H1 (cell line): ENCODE measurements around the gene ITGB2. TPM values are rescaled to one million over a fixed set of nuclear protein-coding genes. Genes with fewer than 3 reads are reported as not detected.

Source experiments
- CTCF ChIA-PET: fragments of 300-600 bp; sonication (Branson Sonifier 250); formaldehyde crosslinking; loops from one replicate; lab custom pipeline; 2021; ENCODE audit not compliant: partially characterized antibody; lab: Charles Lee
- POLR2A ChIA-PET: fragments of 300-600 bp; sonication (Branson Sonifier 250); formaldehyde crosslinking; loops from one replicate; lab custom pipeline; 2021; ENCODE audit warnings: inconsistent platforms; ENCODE audit not compliant: partially characterized antibody; lab: Charles Lee
- DNase-seq, 2 experiments: peaks; one replicate each; pipeline versions ENCODE4 v3.0.0 to v3.0.0-alpha.2; 2010 to 2022; ENCODE audit warnings: low spot score in 2 of 2, low read depth in 1 of 2, mixed read lengths in 1 of 2
- FAIRE-seq: peaks from 2 replicates; lab custom pipeline; 2011; peaks lifted over from hg19 to GRCh38; lab: Jason Lieb, UNC
- H2AFZ ChIP-seq: 2 replicates; pipeline ENCODE4 v1.8.1; 2012; ENCODE audit warnings: low read length, inconsistent platforms
- H2AK5ac ChIP-seq: 2 replicates; pipeline ENCODE4 v1.6.1; 2013; ENCODE audit warnings: low read depth, low read length
- H2BK120ac ChIP-seq: replicated peaks from 2 replicates; pipeline ENCODE3; 2013; ENCODE audit warnings: low read depth, low read length, inconsistent platforms
- H2BK12ac ChIP-seq: 2 replicates; pipeline ENCODE4 v1.6.1; 2013; ENCODE audit warnings: low read depth, low read length
- H2BK15ac ChIP-seq: 2 replicates; pipeline ENCODE4 v1.6.1; 2013; ENCODE audit warnings: low read length
- H2BK20ac ChIP-seq: 2 replicates; pipeline ENCODE4 v1.6.1; 2013; ENCODE audit warnings: low read length
- H2BK5ac ChIP-seq: 2 replicates; pipeline ENCODE4 v1.6.1; 2013; ENCODE audit warnings: low read depth, low read length
- H3K14ac ChIP-seq: 2 replicates; pipeline ENCODE4 v1.6.1; 2013; ENCODE audit warnings: inconsistent platforms; ENCODE audit not compliant: insufficient read length
- H3K18ac ChIP-seq: 2 replicates; pipeline ENCODE4 v1.6.1; 2013; ENCODE audit warnings: low read length; ENCODE audit errors: extremely low read depth
- H3K23ac ChIP-seq: 2 replicates; pipeline ENCODE4 v1.6.1; 2013; ENCODE audit warnings: inconsistent platforms; ENCODE audit not compliant: insufficient read length
- H3K23me2 ChIP-seq: 2 replicates; pipeline ENCODE4 v1.6.1; 2013; ENCODE audit warnings: low read depth, low read length
- H3K27ac ChIP-seq: 2 replicates; pipeline ENCODE4 v1.6.1; 2011; ENCODE audit warnings: low read depth, low read length, inconsistent platforms
- H3K27me3 ChIP-seq, 4 experiments: replicated peaks in 1 of 4; 1 replicate in 1 of 4; 2 replicates in 3 of 4; pipeline versions ENCODE4 v1.6.1 to v1.8.1; 2011 to 2013; ENCODE audit warnings: low read length in 3 of 4, mild to moderate bottlenecking in 3 of 4, inconsistent platforms in 2 of 4, mixed read lengths in 2 of 4, moderate library complexity in 1 of 4; ENCODE audit not compliant: control insufficient read depth in 3 of 4, insufficient read depth in 3 of 4; ENCODE audit errors: extremely low read depth in 1 of 4
- H3K36me3 ChIP-seq, 4 experiments: 2 replicates each; pipeline versions ENCODE4 v1.6.1 to v1.8.1; 2011 to 2013; ENCODE audit warnings: mild to moderate bottlenecking in 4 of 4, low read length in 3 of 4, moderate library complexity in 2 of 4, control low read depth in 1 of 4, inconsistent platforms in 1 of 4; ENCODE audit not compliant: insufficient read depth in 4 of 4, control insufficient read depth in 2 of 4
- H3K4ac ChIP-seq: replicated peaks from 2 replicates; pipeline ENCODE3; 2013; ENCODE audit warnings: low read length, low read depth, mixed read lengths, inconsistent platforms; ENCODE audit not compliant: insufficient read length
- H3K4me1 ChIP-seq, 4 experiments: replicated peaks in 1 of 4; 1 replicate in 1 of 4; 2 replicates in 3 of 4; pipeline versions ENCODE4 v1.6.1 to v1.8.1; 2011 to 2013; ENCODE audit warnings: low read length in 3 of 4, inconsistent platforms in 2 of 4, mixed read lengths in 1 of 4; ENCODE audit not compliant: insufficient read depth in 4 of 4, control insufficient read depth in 3 of 4
- H3K4me2 ChIP-seq, 2 experiments: 2 replicates each; pipeline versions ENCODE4 v1.6.1 to v1.8.1; 2011 to 2013; ENCODE audit warnings: low read depth in 2 of 2, low read length in 2 of 2, control low read depth in 1 of 2, inconsistent platforms in 1 of 2, mild to moderate bottlenecking in 1 of 2; ENCODE audit not compliant: insufficient read depth in 1 of 2
- H3K4me3 ChIP-seq, 4 experiments: fragments of 200-600, 300-600 bp in 1 of 4; sonication (generic), shearing (Covaris generic), sonication (Bioruptor Twin) in 1 of 4; 2 replicates each; pipeline versions ENCODE4 v1.5.1 to v1.8.1; 2011 to 2016; ENCODE audit warnings: low read length in 4 of 4, low read depth in 3 of 4, control low read depth in 2 of 4, inconsistent platforms in 2 of 4, mild to moderate bottlenecking in 2 of 4, mixed read lengths in 1 of 4, moderate library complexity in 1 of 4; ENCODE audit not compliant: insufficient read depth in 2 of 4; ENCODE audit errors: extremely low read depth in 1 of 4
- H3K56ac ChIP-seq: replicated peaks from 2 replicates; pipeline ENCODE3; 2013; ENCODE audit warnings: low read depth, mild to moderate bottlenecking, mixed read lengths, low read length, inconsistent platforms; ENCODE audit not compliant: insufficient read length
- H3K79me1 ChIP-seq: 2 replicates; pipeline ENCODE4 v1.6.1; 2013; ENCODE audit warnings: low read depth, low read length, control low read depth
- H3K79me2 ChIP-seq, 2 experiments: 2 replicates each; pipeline versions ENCODE4 v1.6.1 to v1.8.1; 2012 to 2013; ENCODE audit warnings: low read length in 2 of 2, mild to moderate bottlenecking in 2 of 2, inconsistent platforms in 1 of 2; ENCODE audit not compliant: insufficient read depth in 2 of 2, control insufficient read depth in 1 of 2
- H3K9ac ChIP-seq, 4 experiments: replicated peaks in 1 of 4; 1 replicate in 1 of 4; 2 replicates in 3 of 4; pipeline versions ENCODE4 v1.6.1 to v1.8.1; 2011 to 2013; ENCODE audit warnings: low read depth in 3 of 4, low read length in 3 of 4, control low read depth in 2 of 4, mild to moderate bottlenecking in 2 of 4, moderate library complexity in 2 of 4, inconsistent platforms in 1 of 4; ENCODE audit errors: extremely low read depth in 1 of 4
- H3K9me3 ChIP-seq, 2 experiments: 2 replicates each; pipeline versions ENCODE4 v1.6.1 to v1.8.1; 2012 to 2013; ENCODE audit warnings: mild to moderate bottlenecking in 2 of 2, moderate library complexity in 2 of 2, control low read depth in 1 of 2, inconsistent platforms in 1 of 2, low read depth in 1 of 2, low read length in 1 of 2, mixed read lengths in 1 of 2; ENCODE audit not compliant: insufficient read depth in 2 of 2
- H4K20me1 ChIP-seq, 2 experiments: replicated peaks in 1 of 2; 2 replicates each; pipeline versions ENCODE3 to v1.8.1; 2011 to 2013; ENCODE audit warnings: inconsistent platforms in 2 of 2, low read length in 2 of 2, mild to moderate bottlenecking in 1 of 2; ENCODE audit not compliant: insufficient read depth in 2 of 2, control insufficient read depth in 1 of 2
- H4K5ac ChIP-seq: 2 replicates; pipeline ENCODE4 v1.6.1; 2013; ENCODE audit warnings: low read length, low read depth, mixed read lengths, inconsistent platforms; ENCODE audit not compliant: insufficient read length
- H4K8ac ChIP-seq: 2 replicates; pipeline ENCODE4 v1.8.0; 2013; ENCODE audit warnings: mild to moderate bottlenecking, moderate library complexity, low read length, inconsistent platforms; ENCODE audit not compliant: insufficient read depth; ENCODE audit errors: extremely low read depth
- H4K91ac ChIP-seq: replicated peaks from 2 replicates; pipeline ENCODE3; 2013; ENCODE audit warnings: low read length, mixed read lengths, inconsistent platforms; ENCODE audit not compliant: insufficient read length
- POLR2A ChIP-seq, 2 experiments: IDR thresholded peaks; 1 replicate in 1 of 2; 2 replicates in 1 of 2; pipeline ENCODE4 v1.6.1; 2011; ENCODE audit warnings: low read depth in 2 of 2, low read length in 2 of 2, mild to moderate bottlenecking in 2 of 2; ENCODE audit errors: control extremely low read depth in 1 of 2
- WGBS, 2 experiments: shearing (Covaris generic) in 1 of 2; methylation state at CpG; one replicate each; pipeline versions ENCODE4 v1.1.6 to v1.1.7; 2013 to 2015; ENCODE audit warnings: low lambda C conversion rate in 2 of 2, mixed read lengths in 2 of 2, inconsistent platforms in 1 of 2, low coverage in 1 of 2, missing lambda C conversion rate in 1 of 2; ENCODE audit not compliant: insufficient replicate concordance in 2 of 2, insufficient coverage in 1 of 2, insufficient read length in 1 of 2; ENCODE audit errors: extremely low coverage in 1 of 2, missing lambda C conversion rate in 1 of 2; 5-methylcytosine and 5-hydroxymethylcytosine counted together
- polyA plus RNA-seq, 7 experiments: library from polyadenylated mRNA; depleted of rRNA in 3 of 7; stranded (reverse) in 5 of 7; unstranded in 2 of 7; fragments of >200 nt in 5 of 7; fragments of 200-250 nt in 2 of 7; gene quantifications; 1 replicate in 5 of 7; 2 replicates in 1 of 7; 4 replicates in 1 of 7; pipeline versions ENCODE4 v1.2.1 to v1.2.3, GENCODE V29; 2011 to 2013; ENCODE audit warnings: missing spikeins in 2 of 7, mixed read lengths in 2 of 7
- total RNA-seq: library from RNA; stranded (reverse); fragmentation: NEBNext Ultra II Directional; extraction: Animal tissue kit (Norgen Biotek cat#: 25700); gene quantifications from 2 replicates; pipeline ENCODE4 v1.2.1, GENCODE V29; 2021

The ITGB2 gene
- total and polyA plus RNA-seq, 2 of the 8 experiments (the other 6 are each of a cell fraction or from before 2014, with no cell fraction given), result 0.24 to 0.63 TPM

- H3K4me1 ChIP-seq, result no peaks in the 10 kb centered on the region; a peak in 1 of 7 replicates
- DNase-seq, result no peak
- WGBS, 2 experiments, result 91% methylated on average over 23 of the region's 24 CpGs; no CpG with 5 or more reads in 1 of the 2 experiments
- peaks cover 30% of the 10 kb centered on the region for H3K79me1 ChIP-seq
- H3K27ac ChIP-seq, result no peak overlapping the region
- no peaks in the 10 kb centered on the region for H3K9me3 ChIP-seq
- H3K4me3 ChIP-seq, result no peak overlapping the region
- H3K36me3 ChIP-seq, result peaks cover 3 to 12% (median 7%) of the 10 kb centered on the region in 4 experiments; a peak in 5 of 8 replicates
- no peak overlapping the region for H3K14ac ChIP-seq
- H2BK120ac ChIP-seq, result no peak overlapping the region
- H3K23ac ChIP-seq, result no peak overlapping the region
- TF ChIP-seq POLR2A (IDR thresholded peaks at IDR 0.05; ENCODE audit: control extremely low read depth in 1 of 2, low read depth in 2 of 2, low read length in 2 of 2), result no peak
- no peak overlapping the region for H2BK20ac ChIP-seq
- no peak overlapping the region for H4K5ac ChIP-seq
- H3K4ac ChIP-seq, result no peak overlapping the region
- H2BK5ac ChIP-seq, result no peak overlapping the region
- no peak overlapping the region for H3K4me2 ChIP-seq
- H4K91ac ChIP-seq, result no peak overlapping the region
- H3K23me2 ChIP-seq, result no peaks in the 10 kb centered on the region
- H2BK15ac ChIP-seq, result no peak overlapping the region
- no peak overlapping the region for H2AK5ac ChIP-seq
- no peak overlapping the region for H4K8ac ChIP-seq
- H3K79me2 ChIP-seq, result peaks cover 5 to 74% of the 10 kb centered on the region in 2 experiments; a peak in 3 of 4 replicates
- no peak overlapping the region for H2BK12ac ChIP-seq
- POLR2A ChIA-PET, result interaction anchor here (1.1 to 1.3 kb wide), 2 partner anchors 20 to 39 kb away, joined by 3 read pairs; no protein-coding TSS in a partner anchor
- H4K20me1 ChIP-seq, result peaks cover 29 to 62% of the 10 kb centered on the region in 2 experiments
- no peak overlapping the region for H3K18ac ChIP-seq
- no peak overlapping the region for H3K9ac ChIP-seq
- FAIRE-seq, result no peak
- CTCF ChIA-PET, result interaction anchor here (0.8 to 5.7 kb wide), 8 partner anchors 11 to 185 kb away, joined by 3 to 29 read pairs (median 4); no protein-coding TSS in a partner anchor
- H3K56ac ChIP-seq, result no peak overlapping the region
- no peaks in the 10 kb centered on the region for H3K27me3 ChIP-seq
- H2AFZ ChIP-seq, result no peak overlapping the region
Observed at GRCh38 chr21:44952116-44952928, 31.6 kb upstream of the ITGB2 start.
